ENCODE results near the gene SPTBN2.
"Not testable (repeated sequence)": the region's sequence is repeated elsewhere in the genome, so short reads cannot be mapped to it uniquely, and the experiment has no call there.

Gene SPTBN2

GRCh38 chr11:66683877-66684276 is 45.1 kb downstream of the SPTBN2 start:
- no peak for DNase-seq

GRCh38 chr11:66680966-66681645 is 47.9 kb downstream of the SPTBN2 start:
- DNase-seq: no peak

GRCh38 chr11:66677599-66678375 is 51.2 kb downstream of the SPTBN2 start, which contains the start of gene RBM4B:
RBM4B (minus strand) TSS chr11:66677887; CDS start chr11:66677079, 808 bp downstream.
- peak; percentile 98 for DNase-seq

- DNase-seq: no peak
These were observed 52.0 kb downstream of the SPTBN2 start for GRCh38 chr11:66676931-66677598.

GRCh38 chr11:66676282-66676919 is 52.6 kb downstream of the SPTBN2 start:
- DNase-seq: no peak

GRCh38 chr11:66674964-66675602 is 53.9 kb downstream of the SPTBN2 start:
- no peak for DNase-seq

- no peak for DNase-seq
These were observed 58.2 kb downstream of the SPTBN2 start for GRCh38 chr11:66670816-66671215.

GRCh38 chr11:66665369-66665768 is 63.6 kb downstream of the SPTBN2 start:
- DNase-seq: no peak

- DNase-seq: no peak
These were observed 65.2 kb downstream of the SPTBN2 start for GRCh38 chr11:66663741-66664296.

GRCh38 chr11:66659763-66660162 is 69.3 kb downstream of the SPTBN2 start:
- no peak for DNase-seq

GRCh38 chr11:66653123-66653522 is 75.9 kb downstream of the SPTBN2 start:
- DNase-seq: no peak

- DNase-seq: no peak
These were observed 76.4 kb downstream of the SPTBN2 start for GRCh38 chr11:66652651-66653050.

GRCh38 chr11:66651016-66651415 is 78.0 kb downstream of the SPTBN2 start:
- no peak for DNase-seq

- DNase-seq: no peak
These were observed 79.1 kb downstream of the SPTBN2 start for GRCh38 chr11:66649903-66650302.

- DNase-seq: no peak
These were observed 82.2 kb downstream of the SPTBN2 start for GRCh38 chr11:66646828-66647227.

GRCh38 chr11:66643745-66644437 is 85.1 kb downstream of the SPTBN2 start:
- DNase-seq: no peak

GRCh38 chr11:66641834-66642233 is 87.2 kb downstream of the SPTBN2 start:
- DNase-seq: no peak

- not testable (repeated sequence) for DNase-seq
These were observed 89.1 kb downstream of the SPTBN2 start for GRCh38 chr11:66639814-66640340.

- peak; percentile 63 for DNase-seq
These were observed 89.8 kb downstream of the SPTBN2 start for GRCh38 chr11:66639066-66639813.

GRCh38 chr11:66638177-66639065 is 90.6 kb downstream of the SPTBN2 start, which contains the start of gene RBM4:
RBM4 (plus strand) TSS chr11:66638703; CDS start chr11:66639712, 1,009 bp downstream.
- peak; percentile 99 for DNase-seq

Measured in CD4-positive, alpha-beta T cell treated with Interleukin-10 for 1 hour (primary cell).